ENCODE data around the gene POLG2. TPM values are rescaled to one million over a fixed set of nuclear protein-coding genes. Genes with fewer than 3 reads are reported as not detected.

The POLG2 gene
- total RNA-seq, 1 experiment from 2014 or later: 42.7 TPM

DNA sequence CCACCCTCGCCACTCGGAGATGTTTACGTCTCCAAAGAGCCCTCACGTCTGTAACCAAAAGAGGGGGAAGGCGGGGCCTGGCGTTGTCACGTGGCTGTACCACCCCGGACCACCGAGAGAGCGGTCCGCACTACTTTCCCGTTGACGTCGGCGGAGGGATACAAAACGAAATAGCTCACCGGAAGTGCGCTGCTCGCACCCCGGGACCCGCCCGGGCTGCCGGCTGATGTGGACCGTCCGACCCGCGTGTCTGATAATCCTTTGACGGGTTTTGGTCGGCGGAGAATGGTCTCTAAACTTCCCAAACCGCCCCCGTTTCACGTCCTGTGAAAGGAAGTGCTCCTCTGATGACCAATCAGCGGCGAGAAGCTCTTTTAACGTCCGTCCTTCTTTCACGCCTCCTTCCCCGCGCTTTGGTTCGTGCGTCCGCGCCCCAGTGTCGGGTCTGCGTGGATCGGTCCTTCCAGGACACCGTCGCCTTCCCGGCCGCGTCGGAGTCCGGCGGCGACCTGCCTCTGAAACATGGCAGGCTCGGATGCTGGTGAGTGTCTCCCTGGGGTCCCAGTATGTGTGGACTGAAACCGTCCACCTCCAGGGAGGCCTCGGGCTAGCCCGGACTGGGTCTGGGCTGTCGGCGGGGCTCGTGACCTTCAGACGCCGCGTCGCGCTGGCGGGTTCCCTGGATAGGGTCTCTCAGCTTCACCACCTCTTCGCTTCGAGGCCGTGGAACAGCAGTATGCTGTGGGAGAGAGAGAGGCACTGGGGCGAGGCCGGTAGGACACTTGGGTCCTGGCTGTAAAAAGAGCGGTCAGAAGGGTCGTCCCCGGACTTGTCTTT is 9.9 kb upstream of the POLG2 start, which contains the start of gene CEP95:
CEP95 (plus strand) TSS at position 402 of the 837 bp plus-strand sequence; CDS start at position 523, 121 bp downstream.
- ATAC-seq (peak; percentile 7), DNase-seq (ENCODE audit: low spot score) (peak; percentile 93)
- H3K36me3 Mint-ChIP-seq: peaks cover 73% of the 10 kb centered on the region
- POLR2A ChIA-PET: interaction anchor here (0.5 to 3.3 kb wide), 7 partner anchors 10 to 275 kb away, joined by 3 to 53 read pairs (median 3); partner anchors contain the start of gene POLG2
- peaks cover 55% of the 10 kb centered on the region for H3K4me1 Mint-ChIP-seq
- peak within 1 kb of the TSS; percentile 99 for H3K27ac Mint-ChIP-seq
- H3K4me3 Mint-ChIP-seq: peak within 1 kb of the TSS; percentile 98
- CTCF ChIA-PET: interaction anchor here (1.2 to 1.6 kb wide), 4 partner anchors 10 to 267 kb away, joined by 3 to 9 read pairs (median 8); partner anchors contain the start of gene POLG2
- no peaks in the 10 kb centered on the region; the same call in 1 of the 2 replicates for H3K27me3 Mint-ChIP-seq (ENCODE audit: low read depth)
- no peaks in the 10 kb centered on the region for H3K9me3 Mint-ChIP-seq
- TF ChIP-seq ZNF219 (CRISPR knock-in tag; IDR thresholded peaks at IDR 0.05; ENCODE audit: borderline replicate concordance) (peak; percentile 3; the same call in 1 of the 2 replicates), SOX15 (CRISPR knock-in tag; IDR thresholded peaks at IDR 0.05) (no peak), PRDM15 (CRISPR knock-in tag; IDR thresholded peaks at IDR 0.05) (0 out of 2 replicates have a peak, but pooled peaks have one; percentile 37), CREM (CRISPR knock-in tag; IDR thresholded peaks at IDR 0.05) (no peak; the same call in 1 of the 2 replicates), RORB (CRISPR knock-in tag; IDR thresholded peaks at IDR 0.05) (no peak), TCF7 (CRISPR knock-in tag; IDR thresholded peaks at IDR 0.05; ENCODE audit: low read depth) (peak; percentile 26; the same call in 1 of the 2 replicates), RELA (CRISPR knock-in tag; IDR thresholded peaks at IDR 0.05; ENCODE audit: borderline replicate concordance) (no peak), IRF2 (CRISPR knock-in tag; IDR thresholded peaks at IDR 0.05; ENCODE audit: borderline replicate concordance, low read depth) (0 out of 2 replicates have a peak, but pooled peaks have one; percentile 22), NR1H2 (CRISPR knock-in tag; IDR thresholded peaks at IDR 0.05) (no peak), ZBTB21 (CRISPR knock-in tag; IDR thresholded peaks at IDR 0.05; ENCODE audit: borderline replicate concordance) (no peak), NR3C1 (CRISPR knock-in tag; conservative IDR thresholded peaks at IDR 0.05; ENCODE audit: low read depth) (no peak), NR2C2 (CRISPR knock-in tag; IDR thresholded peaks at IDR 0.05) (no peak), PRRX2 (CRISPR knock-in tag; IDR thresholded peaks at IDR 0.05) (no peak), ZNF396 (CRISPR knock-in tag; IDR thresholded peaks at IDR 0.05; ENCODE audit: borderline replicate concordance) (no peak), ERG (CRISPR knock-in tag; IDR thresholded peaks at IDR 0.05) (no peak), ZNF416 (CRISPR knock-in tag; IDR thresholded peaks at IDR 0.05) (no peak), NFYB (CRISPR knock-in tag; conservative IDR thresholded peaks at IDR 0.05; ENCODE audit: low read depth) (peak; percentile 52; the same call in 1 of the 2 replicates), ZBTB43 (CRISPR knock-in tag; IDR thresholded peaks at IDR 0.05) (no peak; the same call in 1 of the 2 replicates), ATF6 (CRISPR knock-in tag; IDR thresholded peaks at IDR 0.05) (no peak)
- TF ChIP-seq, protein P1, sequence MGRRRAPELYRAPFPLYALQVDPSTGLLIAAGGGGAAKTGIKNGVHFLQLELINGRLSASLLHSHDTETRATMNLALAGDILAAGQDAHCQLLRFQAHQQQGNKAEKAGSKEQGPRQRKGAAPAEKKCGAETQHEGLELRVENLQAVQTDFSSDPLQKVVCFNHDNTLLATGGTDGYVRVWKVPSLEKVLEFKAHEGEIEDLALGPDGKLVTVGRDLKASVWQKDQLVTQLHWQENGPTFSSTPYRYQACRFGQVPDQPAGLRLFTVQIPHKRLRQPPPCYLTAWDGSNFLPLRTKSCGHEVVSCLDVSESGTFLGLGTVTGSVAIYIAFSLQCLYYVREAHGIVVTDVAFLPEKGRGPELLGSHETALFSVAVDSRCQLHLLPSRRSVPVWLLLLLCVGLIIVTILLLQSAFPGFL (CRISPR knock-in tag; IDR thresholded peaks at IDR 0.05; ENCODE audit: borderline replicate concordance): no peak; the same call in 1 of the 2 replicates
- TF ChIP-seq, protein P2, sequence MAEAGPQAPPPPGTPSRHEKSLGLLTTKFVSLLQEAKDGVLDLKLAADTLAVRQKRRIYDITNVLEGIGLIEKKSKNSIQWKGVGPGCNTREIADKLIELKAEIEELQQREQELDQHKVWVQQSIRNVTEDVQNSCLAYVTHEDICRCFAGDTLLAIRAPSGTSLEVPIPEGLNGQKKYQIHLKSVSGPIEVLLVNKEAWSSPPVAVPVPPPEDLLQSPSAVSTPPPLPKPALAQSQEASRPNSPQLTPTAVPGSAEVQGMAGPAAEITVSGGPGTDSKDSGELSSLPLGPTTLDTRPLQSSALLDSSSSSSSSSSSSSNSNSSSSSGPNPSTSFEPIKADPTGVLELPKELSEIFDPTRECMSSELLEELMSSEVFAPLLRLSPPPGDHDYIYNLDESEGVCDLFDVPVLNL (CRISPR knock-in tag; IDR thresholded peaks at IDR 0.05; ENCODE audit: borderline replicate concordance, low read depth): peak; percentile 64; the same call in 1 of the 2 replicates
- TF ChIP-seq, protein P3, sequence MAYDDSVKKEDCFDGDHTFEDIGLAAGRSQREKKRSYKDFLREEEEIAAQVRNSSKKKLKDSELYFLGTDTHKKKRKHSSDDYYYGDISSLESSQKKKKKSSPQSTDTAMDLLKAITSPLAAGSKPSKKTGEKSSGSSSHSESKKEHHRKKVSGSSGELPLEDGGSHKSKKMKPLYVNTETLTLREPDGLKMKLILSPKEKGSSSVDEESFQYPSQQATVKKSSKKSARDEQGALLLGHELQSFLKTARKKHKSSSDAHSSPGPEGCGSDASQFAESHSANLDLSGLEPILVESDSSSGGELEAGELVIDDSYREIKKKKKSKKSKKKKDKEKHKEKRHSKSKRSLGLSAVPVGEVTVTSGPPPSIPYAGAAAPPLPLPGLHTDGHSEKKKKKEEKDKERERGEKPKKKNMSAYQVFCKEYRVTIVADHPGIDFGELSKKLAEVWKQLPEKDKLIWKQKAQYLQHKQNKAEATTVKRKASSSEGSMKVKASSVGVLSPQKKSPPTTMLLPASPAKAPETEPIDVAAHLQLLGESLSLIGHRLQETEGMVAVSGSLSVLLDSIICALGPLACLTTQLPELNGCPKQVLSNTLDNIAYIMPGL (CRISPR knock-in tag; IDR thresholded peaks at IDR 0.05): peak; percentile 54; the same call in 1 of the 2 replicates
- TF ChIP-seq, protein P4, sequence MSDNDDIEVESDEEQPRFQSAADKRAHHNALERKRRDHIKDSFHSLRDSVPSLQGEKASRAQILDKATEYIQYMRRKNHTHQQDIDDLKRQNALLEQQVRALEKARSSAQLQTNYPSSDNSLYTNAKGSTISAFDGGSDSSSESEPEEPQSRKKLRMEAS (CRISPR knock-in tag; IDR thresholded peaks at IDR 0.05): peak; percentile 64
